Endothelial cell of umbilical vein (primary cell): Measurements from ENCODE around the gene CEBPZOS. TPM values are rescaled to one million over a fixed set of nuclear protein-coding genes. Genes with fewer than 3 reads are reported as not detected.

ENCODE experiments used
- BruUV-seq: library from RNA; stranded (reverse); fragments of 400-500 nt; replicated peaks from 2 replicates; lab custom pipeline; 2021; lab: Mats Ljungman, UMichigan
- CTCF ChIA-PET: fragments of 300-600, 350-600 bp; sonication (Branson Sonifier 250); formaldehyde crosslinking; loops from one replicate; lab custom pipeline; 2021; ENCODE audit warnings: antibody characterized with exemption, inconsistent platforms; lab: Charles Lee
- POLR2A ChIA-PET: fragments of 300-600, 350-600 bp; sonication (Branson Sonifier 250); formaldehyde crosslinking; loops from one replicate; lab custom pipeline; 2021; ENCODE audit warnings: antibody characterized with exemption, inconsistent platforms; lab: Charles Lee
- DNase-seq: peaks from one replicate; pipeline ENCODE4 v3.0.0-alpha.2; 2011; ENCODE audit warnings: low read depth, low spot score
- FAIRE-seq: peaks from 2 replicates; lab custom pipeline; 2011; peaks lifted over from hg19 to GRCh38; lab: Jason Lieb, UNC
- H2AFZ ChIP-seq: 2 replicates; pipeline ENCODE4 v1.6.0; 2012; ENCODE audit warnings: low read depth, low read length, control low read depth, inconsistent platforms
- H3K27ac ChIP-seq: 2 replicates; pipeline ENCODE4 v1.5.1; 2011; ENCODE audit warnings: low read depth, mild to moderate bottlenecking, control low read depth, low read length, moderate library complexity; ENCODE audit not compliant: insufficient read depth
- H3K27me3 ChIP-seq, 2 experiments: 2 replicates each; pipeline versions ENCODE4 v1.6.0 to v1.6.1; 2011; ENCODE audit warnings: low read length in 2 of 2, mixed read lengths in 1 of 2; ENCODE audit not compliant: control insufficient read depth in 2 of 2, insufficient read depth in 2 of 2
- H3K36me3 ChIP-seq, 2 experiments: 2 replicates in 1 of 2; 3 replicates in 1 of 2; pipeline ENCODE4 v1.5.1; 2011; ENCODE audit warnings: low read length in 2 of 2, mild to moderate bottlenecking in 1 of 2, moderate library complexity in 1 of 2; ENCODE audit not compliant: control insufficient read depth in 2 of 2, insufficient read depth in 2 of 2; ENCODE audit errors: extremely low read depth in 1 of 2
- H3K4me1 ChIP-seq: 3 replicates; pipeline ENCODE4 v1.5.1; 2011; ENCODE audit warnings: mild to moderate bottlenecking, low read length; ENCODE audit not compliant: control insufficient read depth, insufficient read depth; ENCODE audit errors: extremely low read depth
- H3K4me2 ChIP-seq: 2 replicates; pipeline ENCODE4 v1.6.1; 2011; ENCODE audit warnings: low read length, control low read depth, mixed read lengths; ENCODE audit not compliant: insufficient read depth
- H3K4me3 ChIP-seq, 3 experiments: fragments of 200-600 bp in 1 of 3; sonication (generic), shearing (Covaris generic) in 1 of 3; replicated peaks in 1 of 3; 2 replicates each; pipeline ENCODE4 v1.5.1; 2011 to 2016; ENCODE audit warnings: control low read depth in 3 of 3, low read length in 3 of 3, mild to moderate bottlenecking in 2 of 3, inconsistent platforms in 1 of 3, low read depth in 1 of 3, moderate library complexity in 1 of 3; ENCODE audit not compliant: insufficient read depth in 1 of 3
- H3K79me2 ChIP-seq: 2 replicates; pipeline ENCODE4 v1.6.0; 2012; ENCODE audit warnings: low read length, inconsistent platforms; ENCODE audit not compliant: control insufficient read depth, insufficient read depth
- H3K9ac ChIP-seq: replicated peaks from 2 replicates; pipeline ENCODE3; 2011; ENCODE audit warnings: low read length, control low read depth; ENCODE audit not compliant: insufficient read depth; ENCODE audit errors: extremely low read depth
- H3K9me1 ChIP-seq: replicated peaks from 3 replicates; pipeline ENCODE4 v1.6.0; 2011; ENCODE audit warnings: mild to moderate bottlenecking, low read length; ENCODE audit not compliant: control insufficient read depth, insufficient read depth; ENCODE audit errors: extremely low read depth
- H3K9me3 ChIP-seq: replicated peaks from 2 replicates; pipeline ENCODE4 v1.5.1; 2012; ENCODE audit warnings: low read length, inconsistent platforms; ENCODE audit not compliant: control insufficient read depth, insufficient read depth
- H4K20me1 ChIP-seq: replicated peaks from 2 replicates; pipeline ENCODE3; 2011; ENCODE audit warnings: mild to moderate bottlenecking, low read length; ENCODE audit not compliant: control insufficient read depth, insufficient read depth; ENCODE audit errors: extremely low read depth
- EZH2 ChIP-seq: IDR thresholded peaks from 2 replicates; pipeline ENCODE4 v1.6.1; 2012; ENCODE audit warnings: borderline replicate concordance, low read depth, mild to moderate bottlenecking, moderate library complexity, low read length, inconsistent platforms; ENCODE audit not compliant: severe bottlenecking
- FOS ChIP-seq: IDR thresholded peaks from 2 replicates; pipeline ENCODE4 v1.6.1; 2011; ENCODE audit warnings: mild to moderate bottlenecking, low read length, moderate library complexity, borderline replicate concordance; ENCODE audit not compliant: insufficient read depth
- GATA2 ChIP-seq: IDR thresholded peaks from 2 replicates; pipeline ENCODE4 v1.7.0; 2011; ENCODE audit warnings: low read depth, mild to moderate bottlenecking, moderate library complexity, mixed read lengths, low read length; ENCODE audit not compliant: insufficient read length, insufficient read depth
- JUN ChIP-seq: IDR thresholded peaks from 2 replicates; pipeline ENCODE4 v1.6.1; 2011; ENCODE audit warnings: borderline replicate concordance, low read depth; ENCODE audit not compliant: insufficient read length, insufficient read depth
- POLR2A ChIP-seq: IDR thresholded peaks from 2 replicates; pipeline ENCODE4 v1.6.1; 2012; ENCODE audit warnings: low read depth, mild to moderate bottlenecking, control low read depth, low read length
- POLR2AphosphoS5 ChIP-seq: IDR thresholded peaks from 2 replicates; pipeline ENCODE4 v1.6.1; 2012; ENCODE audit warnings: low read depth, mild to moderate bottlenecking, control low read depth, low read length, moderate library complexity; ENCODE audit not compliant: insufficient read depth
- dilution Hi-C: fragments of 300-500 bp; cut with MboI; formaldehyde crosslinking; loops from one replicate; pipeline ENCODE4 v1.15.0; 2019; ENCODE audit warnings: low sequenced_read_pairs; ENCODE audit not compliant: extremely low pct_ligation_motif_present
- intact Hi-C: fragments of 100-400 bp; cut with micrococcal nuclease; formaldehyde crosslinking; loops from one replicate; pipeline ENCODE4 v1.10.0; 2022
- polyA plus RNA-seq, 4 experiments: library from polyadenylated mRNA; depleted of rRNA in 3 of 4; stranded (reverse) in 3 of 4; unstranded in 1 of 4; fragments of >200 nt; gene quantifications; 2 replicates each; pipeline versions ENCODE4 v1.2.1 to v1.2.3, GENCODE V29; 2011 to 2012; ENCODE audit warnings: missing spikeins in 1 of 4
- total RNA-seq: library from RNA; stranded (reverse); gene quantifications from 2 replicates; pipeline ENCODE4 v1.2.3, GENCODE V29; 2021
- TF ChIP-seq, protein P1 (sequence below): IDR thresholded peaks from 2 replicates; pipeline ENCODE4 v1.6.1; 2011; ENCODE audit not compliant: insufficient read depth, insufficient read length
- TF ChIP-seq, protein P2 (sequence below), 2 donors: IDR thresholded peaks; 1 replicate in 1 of 2; 2 replicates in 1 of 2; pipeline ENCODE4 v1.5.1; 2011; ENCODE audit warnings: low read length in 2 of 2, mild to moderate bottlenecking in 2 of 2, moderate library complexity in 2 of 2, control low read depth in 1 of 2, inconsistent platforms in 1 of 2, low read depth in 1 of 2; ENCODE audit not compliant: insufficient read depth in 1 of 2; ENCODE audit errors: extremely low read depth in 1 of 2

The CEBPZOS gene
- total and polyA plus RNA-seq, 2 donors (not counting 3 experiments of a cell fraction or from before 2014, with no cell fraction given): 29.1 to 36.3 TPM

DNA sequence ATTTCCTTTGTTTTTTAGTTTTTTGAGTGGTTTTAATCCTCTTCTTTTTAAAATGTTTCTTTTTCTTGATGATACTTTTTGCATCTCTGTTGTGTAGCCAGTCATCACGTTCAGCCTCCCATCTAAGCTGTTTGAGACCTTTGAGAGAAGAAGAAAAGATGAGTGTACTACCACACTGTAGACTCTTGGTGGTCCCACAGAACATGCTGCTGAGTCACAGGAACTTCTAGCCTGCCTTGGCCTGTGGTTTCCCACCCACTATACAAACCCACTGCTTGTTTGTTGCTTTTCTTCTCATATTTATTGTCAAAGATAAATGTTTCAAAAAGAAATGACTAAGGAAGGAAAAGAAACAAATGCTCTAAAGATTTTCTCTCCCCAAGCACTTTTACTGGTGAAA, 5.5 kb downstream of the CEBPZOS start:
- Histone ChIP-seq H4K20me1 (no peaks in the 10 kb centered on the region), H3K36me3 (peaks cover 12 to 16% of the 10 kb centered on the region in 2 experiments), H3K27ac (no peak overlapping the region), H3K79me2 (peaks cover 36% of the 10 kb centered on the region), H3K9me1 (no peaks in the 10 kb centered on the region), H3K4me1 (peaks cover 6% of the 10 kb centered on the region), H3K9ac (no peak overlapping the region), H2AFZ (no peak overlapping the region), H3K9me3 (no peaks in the 10 kb centered on the region), H3K27me3 (no peaks in the 10 kb centered on the region), H3K4me2 (no peak overlapping the region), H3K4me3 (no peak overlapping the region)
- POLR2A ChIA-PET: no interaction called here
- CTCF ChIA-PET: interaction anchor here (0.9 to 2.1 kb wide), 2 partner anchors 10 to 14 kb away, joined by 4 to 5 read pairs; no protein-coding TSS in a partner anchor
- dilution Hi-C loops: no loop called here
- intact Hi-C loops: no loop called here
- TF ChIP-seq, protein P1, sequence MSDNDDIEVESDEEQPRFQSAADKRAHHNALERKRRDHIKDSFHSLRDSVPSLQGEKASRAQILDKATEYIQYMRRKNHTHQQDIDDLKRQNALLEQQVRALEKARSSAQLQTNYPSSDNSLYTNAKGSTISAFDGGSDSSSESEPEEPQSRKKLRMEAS: no peak
- TF ChIP-seq, protein P2, sequence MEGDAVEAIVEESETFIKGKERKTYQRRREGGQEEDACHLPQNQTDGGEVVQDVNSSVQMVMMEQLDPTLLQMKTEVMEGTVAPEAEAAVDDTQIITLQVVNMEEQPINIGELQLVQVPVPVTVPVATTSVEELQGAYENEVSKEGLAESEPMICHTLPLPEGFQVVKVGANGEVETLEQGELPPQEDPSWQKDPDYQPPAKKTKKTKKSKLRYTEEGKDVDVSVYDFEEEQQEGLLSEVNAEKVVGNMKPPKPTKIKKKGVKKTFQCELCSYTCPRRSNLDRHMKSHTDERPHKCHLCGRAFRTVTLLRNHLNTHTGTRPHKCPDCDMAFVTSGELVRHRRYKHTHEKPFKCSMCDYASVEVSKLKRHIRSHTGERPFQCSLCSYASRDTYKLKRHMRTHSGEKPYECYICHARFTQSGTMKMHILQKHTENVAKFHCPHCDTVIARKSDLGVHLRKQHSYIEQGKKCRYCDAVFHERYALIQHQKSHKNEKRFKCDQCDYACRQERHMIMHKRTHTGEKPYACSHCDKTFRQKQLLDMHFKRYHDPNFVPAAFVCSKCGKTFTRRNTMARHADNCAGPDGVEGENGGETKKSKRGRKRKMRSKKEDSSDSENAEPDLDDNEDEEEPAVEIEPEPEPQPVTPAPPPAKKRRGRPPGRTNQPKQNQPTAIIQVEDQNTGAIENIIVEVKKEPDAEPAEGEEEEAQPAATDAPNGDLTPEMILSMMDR (IDR thresholded peaks at IDR 0.05; ENCODE audit: extremely low read depth in 1 of 2, insufficient read depth in 1 of 2, low read depth in 1 of 2, low read length in 2 of 2): no peak
- TF ChIP-seq GATA2 (no peak), FOS (peak; percentile 5)
- no TSS peak for BruUV-seq
- DNase-seq (no peak), FAIRE-seq (no peak)

DNA sequence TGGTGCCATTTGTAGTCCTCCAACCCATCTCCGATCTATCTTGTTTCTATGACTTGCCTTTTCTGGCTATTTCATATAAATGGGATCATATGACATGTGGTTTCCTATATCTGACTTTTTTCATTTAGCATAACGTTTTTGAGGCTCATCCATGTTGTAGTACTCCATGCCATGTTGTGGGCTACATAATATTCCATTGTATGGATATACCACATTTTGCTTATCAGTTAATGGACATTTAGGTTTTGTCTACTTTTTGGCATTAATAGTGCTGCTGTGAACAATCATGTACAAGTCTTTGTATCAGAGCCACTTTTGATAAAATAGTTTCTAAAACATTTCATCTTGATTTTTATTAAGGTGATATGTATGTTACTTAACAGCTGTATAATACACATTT, 7.4 kb downstream of the CEBPZOS start:
- no peak overlapping the region for H3K9ac ChIP-seq
- H3K79me2 ChIP-seq: peaks cover 38% of the 10 kb centered on the region
- H3K27me3 ChIP-seq: no peaks in the 10 kb centered on the region
- H2AFZ ChIP-seq: no peak overlapping the region
- H3K27ac ChIP-seq: no peak overlapping the region
- DNase-seq: no peak
- FAIRE-seq: no peak
- H3K4me3 ChIP-seq: no peak overlapping the region
- no peaks in the 10 kb centered on the region for H4K20me1 ChIP-seq
- ChIA-PET CTCF (interaction anchor here (1.4 kb wide), 1 partner anchor 13 kb away, joined by 3 read pairs; no protein-coding TSS in a partner anchor), POLR2A (no interaction called here)
- H3K9me1 ChIP-seq: no peaks in the 10 kb centered on the region
- no peak for TF ChIP-seq JUN
- TF ChIP-seq, protein P2 (IDR thresholded peaks at IDR 0.05; ENCODE audit: extremely low read depth in 1 of 2, insufficient read depth in 1 of 2, low read depth in 1 of 2, low read length in 2 of 2): no peak
- no peak for TF ChIP-seq FOS
- no peak for TF ChIP-seq POLR2AphosphoS5
- no peak for TF ChIP-seq EZH2
- TF ChIP-seq, protein P1: no peak
- no peak for TF ChIP-seq POLR2A
- no peaks in the 10 kb centered on the region for H3K4me1 ChIP-seq
- intact Hi-C loops (no loop called here), dilution Hi-C loops (no loop called here)
- H3K4me2 ChIP-seq: no peak overlapping the region
- H3K36me3 ChIP-seq: peaks cover 12 to 16% of the 10 kb centered on the region in 2 experiments
- no peaks in the 10 kb centered on the region for H3K9me3 ChIP-seq
- no TSS peak for BruUV-seq
